H9 (cell line): ENCODE results near the gene MRPS18B. TPM values are rescaled to one million over a fixed set of nuclear protein-coding genes. Genes with fewer than 3 reads are reported as not detected.

Source experiments
- DNase-seq: peaks from one replicate; pipeline ENCODE4 v3.0.0-alpha.2; 2017
- H2AFZ ChIP-seq: one replicate; pipeline ENCODE4 v1.6.1; 2013; ENCODE audit warnings: mild to moderate bottlenecking, low read length, control low read depth, moderate library complexity
- H2AK5ac ChIP-seq: 2 replicates; pipeline ENCODE4 v1.6.1; 2013; ENCODE audit warnings: low read length, control low read depth, mixed read lengths; ENCODE audit not compliant: insufficient read length
- H2BK120ac ChIP-seq: one replicate; pipeline ENCODE4 v1.6.1; 2013; ENCODE audit warnings: low read depth, mild to moderate bottlenecking, low read length, control low read depth, inconsistent platforms; ENCODE audit not compliant: poor library complexity, severe bottlenecking
- H2BK12ac ChIP-seq: 2 replicates; pipeline ENCODE4 v1.6.1; 2013; ENCODE audit warnings: low read length, control low read depth, mixed read lengths, low read depth; ENCODE audit not compliant: insufficient read length
- H2BK15ac ChIP-seq: 2 replicates; pipeline ENCODE4 v1.6.1; 2013; ENCODE audit warnings: low read depth, low read length, control low read depth
- H2BK20ac ChIP-seq: one replicate; pipeline ENCODE4 v1.6.1; 2013; ENCODE audit warnings: low read depth, mild to moderate bottlenecking, low read length, control low read depth, inconsistent platforms; ENCODE audit not compliant: poor library complexity, severe bottlenecking
- H2BK5ac ChIP-seq: 2 replicates; pipeline ENCODE4 v1.6.1; 2013; ENCODE audit warnings: low read length, control low read depth, mixed read lengths; ENCODE audit not compliant: insufficient read length
- H3K14ac ChIP-seq: 2 replicates; pipeline ENCODE4 v1.6.1; 2013; ENCODE audit warnings: low read length, control low read depth; ENCODE audit not compliant: insufficient read depth
- H3K18ac ChIP-seq: 2 replicates; pipeline ENCODE4 v1.6.1; 2013; ENCODE audit warnings: low read depth, mild to moderate bottlenecking, mixed read lengths, low read length, control low read depth; ENCODE audit not compliant: insufficient read length
- H3K23ac ChIP-seq: 2 replicates; pipeline ENCODE4 v1.6.1; 2013; ENCODE audit warnings: low read length, control low read depth, mixed read lengths, low read depth; ENCODE audit not compliant: insufficient read length
- H3K23me2 ChIP-seq: 2 replicates; pipeline ENCODE4 v1.6.1; 2013; ENCODE audit warnings: low read depth, mild to moderate bottlenecking, mixed read lengths, low read length, control low read depth; ENCODE audit not compliant: insufficient read length, poor library complexity, severe bottlenecking
- H3K27ac ChIP-seq: 2 replicates; pipeline ENCODE4 v1.5.1; 2013; ENCODE audit warnings: low read length, control low read depth, mixed read lengths, low read depth; ENCODE audit not compliant: insufficient read length
- H3K27me3 ChIP-seq: 2 replicates; pipeline ENCODE4 v1.6.1; 2013; ENCODE audit warnings: low read length, control low read depth, inconsistent platforms; ENCODE audit not compliant: insufficient read depth
- H3K4ac ChIP-seq: 2 replicates; pipeline ENCODE4 v1.6.1; 2013; ENCODE audit warnings: low read depth, mild to moderate bottlenecking, control low read depth, inconsistent platforms, low read length, moderate library complexity
- H3K4me1 ChIP-seq: 2 replicates; pipeline ENCODE4 v1.6.1; 2013; ENCODE audit warnings: low read length, control low read depth, inconsistent platforms; ENCODE audit not compliant: insufficient read depth
- H3K4me2 ChIP-seq: 2 replicates; pipeline ENCODE4 v1.6.1; 2013; ENCODE audit warnings: low read length, control low read depth, mixed read lengths; ENCODE audit not compliant: insufficient read length, insufficient read depth
- H3K56ac ChIP-seq: 2 replicates; pipeline ENCODE4 v1.6.1; 2013; ENCODE audit warnings: low read depth, mild to moderate bottlenecking, mixed read lengths, low read length, control low read depth; ENCODE audit not compliant: insufficient read length
- H3K79me1 ChIP-seq: 2 replicates; pipeline ENCODE4 v1.6.1; 2013; ENCODE audit warnings: low read depth, mild to moderate bottlenecking, moderate library complexity, low read length, control low read depth, inconsistent platforms; ENCODE audit not compliant: insufficient read depth, poor library complexity, severe bottlenecking
- H3K79me2 ChIP-seq: 2 replicates; pipeline ENCODE4 v1.6.1; 2013; ENCODE audit warnings: low read length, control low read depth, inconsistent platforms; ENCODE audit not compliant: insufficient read depth
- H3K9ac ChIP-seq: 2 replicates; pipeline ENCODE4 v1.6.1; 2013; ENCODE audit warnings: low read length, control low read depth, mixed read lengths; ENCODE audit not compliant: insufficient read length; ENCODE audit errors: extremely low read depth
- H3K9me3 ChIP-seq: one replicate; pipeline ENCODE4 v1.6.1; 2013; ENCODE audit warnings: low read depth, low read length, inconsistent platforms; ENCODE audit not compliant: control insufficient read depth
- H3T11ph ChIP-seq: one replicate; pipeline ENCODE4 v1.6.1; 2013; ENCODE audit warnings: mild to moderate bottlenecking, low read length, control low read depth, inconsistent platforms
- H4K20me1 ChIP-seq: one replicate; pipeline ENCODE4 v1.6.1; 2013; ENCODE audit not compliant: control insufficient read depth, insufficient read length, insufficient read depth
- H4K5ac ChIP-seq: 2 replicates; pipeline ENCODE4 v1.6.1; 2013; ENCODE audit warnings: low read depth, mild to moderate bottlenecking, mixed read lengths, low read length, control low read depth; ENCODE audit not compliant: insufficient read length
- H4K8ac ChIP-seq: replicated peaks from 2 replicates; pipeline ENCODE4 v1.6.1; 2013; ENCODE audit warnings: low read length, control low read depth, mixed read lengths, low read depth; ENCODE audit not compliant: insufficient read length
- H4K91ac ChIP-seq: 2 replicates; pipeline ENCODE4 v1.6.1; 2013; ENCODE audit warnings: low read depth, mild to moderate bottlenecking, moderate library complexity, mixed read lengths, low read length, control low read depth; ENCODE audit not compliant: insufficient read length
- H3K27ac Mint-ChIP-seq, 3 experiments: 2 replicates in 2 of 3; 3 replicates in 1 of 3; pipeline ENCODE4 v1.8.0; 2020 to 2021; ENCODE audit warnings: mixed read lengths in 3 of 3, mild to moderate bottlenecking in 1 of 3, moderate library complexity in 1 of 3
- H3K27me3 Mint-ChIP-seq: 2 replicates; pipeline ENCODE4 v1.8.0; 2021; ENCODE audit warnings: low read depth, mild to moderate bottlenecking, moderate library complexity, mixed read lengths
- H3K36me3 Mint-ChIP-seq, 3 experiments: 2 replicates in 2 of 3; 3 replicates in 1 of 3; pipeline ENCODE4 v1.8.0; 2020 to 2021; ENCODE audit warnings: low read depth in 3 of 3, mixed read lengths in 3 of 3; ENCODE audit not compliant: insufficient read depth in 1 of 3
- H3K4me1 Mint-ChIP-seq, 2 experiments: 2 replicates each; pipeline ENCODE4 v1.8.0; 2020; ENCODE audit warnings: mixed read lengths in 2 of 2
- H3K4me3 Mint-ChIP-seq, 2 experiments: 2 replicates in 1 of 2; 3 replicates in 1 of 2; pipeline ENCODE4 v1.8.0; 2020 to 2021; ENCODE audit warnings: mild to moderate bottlenecking in 2 of 2, mixed read lengths in 2 of 2, moderate library complexity in 1 of 2
- H3K9me3 Mint-ChIP-seq, 2 experiments: 2 replicates in 1 of 2; 3 replicates in 1 of 2; pipeline ENCODE4 v1.8.0; 2020; ENCODE audit warnings: mild to moderate bottlenecking in 2 of 2, mixed read lengths in 2 of 2, moderate library complexity in 1 of 2
- CTCF ChIP-seq: fragments of 200-600 bp; sonication (generic); conservative IDR thresholded peaks from 3 replicates; pipeline ENCODE4 v1.8.0; 2021; ENCODE audit warnings: antibody characterized with exemption, mild to moderate bottlenecking
- WGBS: extraction: QIAGEN DNeasy Blood & Tissue Kit; methylation state at CpG from one replicate; pipeline ENCODE4 v1.1.7; 2013; ENCODE audit warnings: missing lambda C conversion rate, low lambda C conversion rate, mixed read lengths; ENCODE audit not compliant: insufficient read length; ENCODE audit errors: extremely low coverage; 5-methylcytosine and 5-hydroxymethylcytosine counted together
- total RNA-seq: library from RNA; stranded (reverse); gene quantifications from 2 replicates; pipeline ENCODE4 v1.2.1, GENCODE V29; 2021

Gene MRPS18B
- total RNA-seq, 1 experiment from 2014 or later: 54.0 TPM

GRCh38 chr6:30654798-30655742 is 37.4 kb downstream of the MRPS18B start:
- H3K9ac ChIP-seq: no peak overlapping the region
- WGBS: no CpG with 5 or more reads among the region's 19 CpGs
- no peaks in the 10 kb centered on the region for H3K4me1 ChIP-seq
- no peak overlapping the region for H4K8ac ChIP-seq
- no peaks in the 10 kb centered on the region for H3K27me3 Mint-ChIP-seq
- H3K23ac ChIP-seq: no peak overlapping the region
- no peaks in the 10 kb centered on the region for H3K9me3 Mint-ChIP-seq
- no peak overlapping the region for H3K18ac ChIP-seq
- no peak overlapping the region for H4K5ac ChIP-seq
- H3K27ac ChIP-seq: no peak overlapping the region
- peaks cover 32 to 88% (median 72%) of the 10 kb centered on the region in 3 experiments; a peak in 6 of 7 replicates for H3K36me3 Mint-ChIP-seq
- no peak overlapping the region for H2AK5ac ChIP-seq
- no peak overlapping the region for H2BK120ac ChIP-seq
- H3K4me2 ChIP-seq: no peak overlapping the region
- H2AFZ ChIP-seq: no peak overlapping the region
- no peaks in the 10 kb centered on the region for H4K20me1 ChIP-seq
- H2BK15ac ChIP-seq: no peak overlapping the region
- no peaks in the 10 kb centered on the region for H3K4me1 Mint-ChIP-seq
- no peak overlapping the region for H2BK5ac ChIP-seq
- no peaks in the 10 kb centered on the region for H3K9me3 ChIP-seq
- H3K27me3 ChIP-seq: no peaks in the 10 kb centered on the region
- H3K4me3 Mint-ChIP-seq: no peak overlapping the region; a peak in 1 of 5 replicates
- no peak for TF ChIP-seq CTCF
- H3K14ac ChIP-seq: no peak overlapping the region
- no peak overlapping the region for H3K4ac ChIP-seq
- no peak overlapping the region for H4K91ac ChIP-seq
- H3K79me1 ChIP-seq: no peaks in the 10 kb centered on the region
- H3K56ac ChIP-seq: no peak overlapping the region
- no peaks in the 10 kb centered on the region for H3K23me2 ChIP-seq
- H3K79me2 ChIP-seq: no peaks in the 10 kb centered on the region
- H3K27ac Mint-ChIP-seq: no peak overlapping the region; a peak in 1 of 7 replicates
- no peak overlapping the region for H3T11ph ChIP-seq
- no peak overlapping the region for H2BK12ac ChIP-seq
- no peak for DNase-seq
- H2BK20ac ChIP-seq: no peak overlapping the region
